Omental fat pad (tissue), 4 donors: ENCODE data around the gene MYO1C. TPM values are rescaled to one million over a fixed set of nuclear protein-coding genes. Genes with fewer than 3 reads are reported as not detected.
A peak's percentile ranks its signal among the peaks of the same experiment; 100 is the strongest.
"Not testable (repeated sequence)": the region's sequence is repeated elsewhere in the genome, so short reads cannot be mapped to it uniquely, and the experiment has no call there.

Experiments used
- ATAC-seq: fragments of 150-250 bp; one replicate; pipeline ENCODE4 v1.9.1; 2016; ENCODE audit warnings: mild to moderate bottlenecking, moderate library complexity; ENCODE audit not compliant: low FRiP score
- DNase-seq: peaks from one replicate; pipeline ENCODE4 v3.0.0-alpha.2; 2019; ENCODE audit warnings: low spot score
- total RNA-seq, 4 donors: library from RNA; depleted of rRNA; stranded (reverse); fragments of >200 nt; gene quantifications; one replicate each; pipeline ENCODE4 v1.1.0, GENCODE V29; 2016
- TF ChIP-seq, protein P1 (sequence below), 3 donors: fragments of 450-650 bp; IDR thresholded peaks; one replicate each; pipeline ENCODE4 v1.5.1; 2016 to 2017; ENCODE audit warnings: antibody characterized with exemption in 3 of 3, mild to moderate bottlenecking in 3 of 3, moderate library complexity in 2 of 3

Gene MYO1C
- total RNA-seq, 4 donors from 2014 or later: 194 to 367 (median 207) TPM

DNA sequence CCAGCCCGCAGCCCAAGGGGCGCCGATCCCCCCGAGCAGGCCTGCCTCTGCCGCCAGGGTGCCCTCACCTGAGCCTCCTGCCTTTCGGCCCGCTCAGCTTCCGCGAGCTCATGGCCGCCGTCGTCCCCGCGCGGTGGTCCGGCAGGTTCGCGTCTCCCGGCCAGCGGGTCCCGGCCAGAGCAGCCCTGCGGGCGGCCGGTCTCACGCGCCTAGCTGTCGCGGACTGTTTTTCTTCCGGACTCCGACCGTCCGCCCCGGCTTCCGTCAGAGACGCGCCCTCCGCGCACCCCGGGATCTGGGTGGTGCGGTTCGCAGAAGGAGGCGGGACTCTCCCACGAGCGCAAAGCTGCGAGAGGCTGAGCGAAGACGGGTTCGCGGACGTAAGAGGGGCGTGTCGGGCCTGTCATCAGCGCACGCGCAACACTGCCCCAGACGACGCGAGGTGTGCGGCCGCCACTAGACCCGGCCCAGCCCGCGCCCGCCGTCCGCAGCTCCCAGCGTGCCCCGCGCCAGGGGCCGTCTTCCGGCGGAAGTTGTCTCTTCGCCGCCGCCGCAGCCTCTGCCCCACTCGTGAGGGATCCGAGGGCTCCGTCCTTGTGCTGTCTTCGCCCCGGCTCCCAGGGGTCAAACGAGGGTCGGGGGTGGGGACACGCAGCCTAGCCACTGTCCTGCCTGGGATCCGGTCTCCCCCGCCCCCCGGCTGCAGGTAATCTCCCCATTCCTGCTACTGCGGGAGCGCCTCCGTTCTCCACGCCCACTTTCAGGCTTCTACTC, 24.1 kb upstream of the MYO1C start, which contains the start of gene INPP5K:
INPP5K (minus strand) TSS at position 225 of the 774 bp plus-strand sequence; CDS start at position 112, 113 bp downstream.
- peak; percentile 93 for ATAC-seq
- DNase-seq: peak; percentile 86
- TF ChIP-seq, protein P1, sequence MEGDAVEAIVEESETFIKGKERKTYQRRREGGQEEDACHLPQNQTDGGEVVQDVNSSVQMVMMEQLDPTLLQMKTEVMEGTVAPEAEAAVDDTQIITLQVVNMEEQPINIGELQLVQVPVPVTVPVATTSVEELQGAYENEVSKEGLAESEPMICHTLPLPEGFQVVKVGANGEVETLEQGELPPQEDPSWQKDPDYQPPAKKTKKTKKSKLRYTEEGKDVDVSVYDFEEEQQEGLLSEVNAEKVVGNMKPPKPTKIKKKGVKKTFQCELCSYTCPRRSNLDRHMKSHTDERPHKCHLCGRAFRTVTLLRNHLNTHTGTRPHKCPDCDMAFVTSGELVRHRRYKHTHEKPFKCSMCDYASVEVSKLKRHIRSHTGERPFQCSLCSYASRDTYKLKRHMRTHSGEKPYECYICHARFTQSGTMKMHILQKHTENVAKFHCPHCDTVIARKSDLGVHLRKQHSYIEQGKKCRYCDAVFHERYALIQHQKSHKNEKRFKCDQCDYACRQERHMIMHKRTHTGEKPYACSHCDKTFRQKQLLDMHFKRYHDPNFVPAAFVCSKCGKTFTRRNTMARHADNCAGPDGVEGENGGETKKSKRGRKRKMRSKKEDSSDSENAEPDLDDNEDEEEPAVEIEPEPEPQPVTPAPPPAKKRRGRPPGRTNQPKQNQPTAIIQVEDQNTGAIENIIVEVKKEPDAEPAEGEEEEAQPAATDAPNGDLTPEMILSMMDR (IDR thresholded peaks at IDR 0.05): no peak

DNA sequence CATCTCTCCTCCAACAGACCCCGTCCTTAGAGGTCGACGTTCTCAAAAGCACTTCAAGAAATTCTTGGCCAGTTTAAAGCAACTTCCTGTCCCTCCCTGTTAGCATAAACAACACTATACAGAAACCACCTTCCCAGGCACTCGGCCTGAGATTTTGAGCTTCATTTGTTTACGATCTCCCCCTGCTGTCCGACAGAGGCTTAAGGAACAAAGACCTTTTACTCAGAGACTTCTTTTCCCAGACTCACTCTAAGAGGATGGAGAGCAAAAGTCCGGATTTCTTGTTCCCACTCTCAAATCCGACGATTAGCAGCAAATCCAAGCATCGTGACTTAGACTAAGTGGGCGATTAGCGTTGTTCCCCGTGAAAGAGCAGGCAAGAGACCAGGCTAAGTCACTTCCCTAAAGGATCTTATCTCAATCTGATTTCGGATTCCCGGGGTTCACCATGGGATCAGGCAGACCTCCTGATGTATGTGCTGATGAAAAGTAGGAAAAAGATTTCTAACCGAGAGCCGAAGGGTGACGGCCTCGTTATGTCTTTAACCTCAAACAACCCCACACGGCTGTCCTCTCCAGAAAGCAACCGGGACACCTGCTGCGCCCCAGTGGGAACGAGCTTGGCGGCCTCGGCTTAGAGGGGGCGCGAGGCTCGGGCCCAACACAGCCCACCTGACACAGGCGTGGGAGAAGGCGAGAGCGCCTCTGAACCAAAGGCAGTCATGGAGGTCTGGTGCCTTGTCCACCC, 23.3 kb upstream of the MYO1C start:
- no peak for DNase-seq

DNA sequence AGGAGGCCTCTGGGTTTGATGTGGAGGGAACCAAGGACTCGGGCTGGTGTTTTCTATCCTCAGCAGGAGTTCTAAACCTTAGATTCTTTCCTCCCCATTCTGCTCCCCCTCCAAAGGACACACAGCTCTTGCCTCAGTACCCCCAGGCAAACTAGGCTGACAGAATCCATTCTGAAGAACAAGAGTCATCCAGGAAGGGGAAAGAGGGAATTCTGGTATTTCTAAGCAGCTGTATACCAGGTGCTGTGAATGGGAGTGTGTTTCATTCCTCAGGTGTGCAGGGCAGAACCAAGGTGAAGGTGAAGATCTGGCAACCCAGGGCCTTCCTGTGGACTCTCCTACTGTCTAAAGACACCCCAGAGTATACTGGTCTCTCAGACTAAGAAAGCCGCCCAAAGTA, 19.9 kb upstream of the MYO1C start:
- TF ChIP-seq, protein P1 (IDR thresholded peaks at IDR 0.05): no peak
- no peak for ATAC-seq

More for the DNA sequence above, 23.3 kb upstream of the MYO1C start:
- TF ChIP-seq, protein P1 (IDR thresholded peaks at IDR 0.05): no peak
- ATAC-seq: peak; percentile 34

DNA sequence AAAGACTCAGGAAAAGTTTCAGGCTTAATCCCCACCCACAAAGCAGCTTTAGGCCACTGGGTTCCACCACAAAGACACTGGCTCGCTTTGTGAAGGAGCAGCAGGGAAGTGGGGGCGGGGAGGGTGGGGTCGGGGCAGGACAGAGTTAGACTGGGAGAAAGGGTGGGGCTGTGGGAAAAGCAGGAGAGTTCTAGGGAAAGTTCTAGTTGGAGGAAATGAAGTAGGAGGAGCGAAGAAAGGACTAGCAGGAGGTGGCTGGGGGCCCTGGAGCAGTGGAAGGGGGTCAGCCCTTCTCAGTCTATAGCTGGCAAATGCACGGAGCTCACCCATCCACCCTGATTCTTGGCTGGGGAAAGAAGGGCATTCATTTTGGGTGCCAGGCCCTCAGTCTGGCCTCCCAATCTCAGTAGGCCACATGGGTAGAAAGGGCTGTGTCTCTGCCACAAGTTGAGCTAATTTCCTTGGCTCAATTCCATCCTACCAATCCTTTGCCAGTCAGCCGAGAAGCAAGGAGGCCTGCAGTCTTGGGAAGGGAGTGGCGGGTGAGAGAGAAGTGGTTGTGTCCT, 19.4 kb upstream of the MYO1C start:
- TF ChIP-seq, protein P1 (IDR thresholded peaks at IDR 0.05): no peak
- DNase-seq (no peak), ATAC-seq (no peak)

More for the DNA sequence above, 19.9 kb upstream of the MYO1C start:
- DNase-seq: no peak

DNA sequence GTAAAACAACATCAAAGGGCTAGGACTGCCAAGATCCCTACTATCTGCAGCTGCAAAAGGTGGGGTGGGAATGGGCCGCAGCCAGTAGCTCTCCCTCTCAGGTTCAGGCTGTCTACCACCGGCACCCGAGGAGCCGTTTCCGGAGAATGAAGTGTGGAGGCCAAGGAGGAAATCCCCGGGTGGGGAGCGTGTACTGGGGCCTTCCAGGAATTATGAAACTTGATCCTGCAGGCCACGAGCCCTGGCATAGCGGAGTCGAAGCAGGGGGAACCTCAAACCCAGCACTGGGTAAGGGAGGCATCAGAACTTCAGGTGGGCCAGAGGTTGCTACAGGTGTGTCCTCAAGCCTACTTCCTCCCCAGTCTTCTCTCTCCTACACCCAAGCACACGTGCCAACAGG, 18.8 kb upstream of the MYO1C start:
- ATAC-seq: peak; percentile 55
- no peak for DNase-seq

DNA sequence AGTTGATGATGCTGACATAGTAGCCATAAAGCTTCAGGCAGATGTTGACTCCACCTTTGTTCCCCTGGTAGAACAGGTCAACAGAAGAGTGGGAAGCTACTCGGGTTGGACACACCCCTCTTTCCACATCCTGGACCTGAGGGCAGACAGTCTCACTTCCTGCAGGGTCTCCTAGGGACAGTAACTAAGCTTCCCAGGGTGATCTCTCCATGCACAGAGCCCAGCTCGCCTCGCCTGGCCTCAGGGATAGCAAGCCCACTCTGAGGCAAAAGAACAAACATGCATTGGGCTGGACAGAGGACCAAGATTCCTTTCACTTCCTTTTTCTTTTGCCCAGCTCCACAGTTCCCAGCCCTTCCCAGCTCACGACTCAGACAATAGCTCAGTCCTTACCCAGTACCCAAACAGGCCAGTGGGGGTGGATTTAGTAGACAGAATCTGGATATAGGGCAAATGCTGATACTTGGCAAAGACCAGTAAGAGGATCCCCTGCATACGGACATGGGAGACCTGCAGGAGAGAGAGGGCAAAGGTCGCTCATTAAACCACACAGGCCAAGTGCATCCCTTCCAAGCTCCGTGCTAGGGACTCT, 16.9 kb upstream of the MYO1C start:
- TF ChIP-seq, protein P1 (IDR thresholded peaks at IDR 0.05): no peak
- DNase-seq (no peak), ATAC-seq (no peak)

More for the DNA sequence above, 18.8 kb upstream of the MYO1C start:
- TF ChIP-seq, protein P1 (IDR thresholded peaks at IDR 0.05): no peak

DNA sequence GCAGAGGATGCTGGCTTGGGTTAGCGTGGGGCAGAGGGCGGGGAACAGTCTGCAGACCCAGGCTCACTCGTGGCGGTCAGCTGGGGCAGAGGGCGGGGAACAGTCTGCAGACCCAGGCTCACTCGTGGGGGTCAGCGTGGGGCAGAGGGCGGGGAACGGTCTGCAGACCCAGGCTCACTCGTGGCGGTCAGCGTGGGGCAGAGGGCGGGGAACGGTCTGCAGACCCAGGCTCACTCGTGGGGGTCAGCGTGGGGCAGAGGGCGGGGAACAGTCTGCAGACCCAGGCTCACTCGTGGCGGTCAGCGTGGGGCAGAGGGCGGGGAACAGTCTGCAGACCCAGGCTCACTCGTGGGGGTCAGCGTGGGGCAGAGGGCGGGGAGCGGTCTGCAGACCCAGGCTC, 16.2 kb upstream of the MYO1C start:
- DNase-seq, ATAC-seq: not testable (repeated sequence)
